ENCODE results near the gene OTUB1. TPM values are rescaled to one million over a fixed set of nuclear protein-coding genes. Genes with fewer than 3 reads are reported as not detected.
"Not testable (repeated sequence)": the region's sequence is repeated elsewhere in the genome, so short reads cannot be mapped to it uniquely, and the experiment has no call there.

OTUB1 gene
- 75.5 TPM for total RNA-seq

GRCh38 chr11:63986156-63986931 is at the start of gene OTUB1:
Gene OTUB1 (plus strand): TSS chr11:63986438. CDS start chr11:63986457, 19 bp downstream.
- peak; percentile 94 for DNase-seq (ENCODE audit: low spot score)

- no peak for DNase-seq (ENCODE audit: low spot score)
Measured at GRCh38 chr11:63937713-63938478, 48.3 kb upstream of the OTUB1 start.

- peak; percentile 92 for DNase-seq (ENCODE audit: low spot score)
Measured at GRCh38 chr11:63938479-63939396, 47.5 kb upstream of the OTUB1 start, which contains the start of gene NAA40. Gene NAA40 (plus strand): TSS chr11:63939002. CDS start chr11:63939097, 95 bp downstream.

- no peak for DNase-seq (ENCODE audit: low spot score)
Measured at GRCh38 chr11:63939397-63939891, 46.8 kb upstream of the OTUB1 start.

- no peak for DNase-seq (ENCODE audit: low spot score)
Measured at GRCh38 chr11:63940786-63941185, 45.5 kb upstream of the OTUB1 start.

- no peak for DNase-seq (ENCODE audit: low spot score)
Measured at GRCh38 chr11:63941901-63942300, 44.3 kb upstream of the OTUB1 start.

GRCh38 chr11:63942803-63943202 is 43.4 kb upstream of the OTUB1 start:
- no peak for DNase-seq (ENCODE audit: low spot score)

- DNase-seq (ENCODE audit: low spot score) = no peak
Measured at GRCh38 chr11:63944987-63945386, 41.3 kb upstream of the OTUB1 start.

- peak; percentile 82 for DNase-seq (ENCODE audit: low spot score)
Measured at GRCh38 chr11:63945477-63946163, 40.6 kb upstream of the OTUB1 start.

GRCh38 chr11:63951779-63952536 is 34.3 kb upstream of the OTUB1 start:
- no peak for DNase-seq (ENCODE audit: low spot score)

GRCh38 chr11:63952570-63952969 is 33.7 kb upstream of the OTUB1 start:
- DNase-seq (ENCODE audit: low spot score) = no peak

- DNase-seq (ENCODE audit: low spot score) = no peak
Measured at GRCh38 chr11:63958008-63958407, 28.2 kb upstream of the OTUB1 start.

GRCh38 chr11:63961608-63962412 is 24.4 kb upstream of the OTUB1 start:
- peak; percentile 70 for DNase-seq (ENCODE audit: low spot score)

GRCh38 chr11:63963895-63964294 is 22.3 kb upstream of the OTUB1 start:
- not testable (repeated sequence) for DNase-seq (ENCODE audit: low spot score)

GRCh38 chr11:63966444-63966843 is 19.8 kb upstream of the OTUB1 start:
- DNase-seq (ENCODE audit: low spot score) = no peak

GRCh38 chr11:63969461-63969860 is 16.8 kb upstream of the OTUB1 start:
- no peak for DNase-seq (ENCODE audit: low spot score)

GRCh38 chr11:63970902-63971301 is 15.3 kb upstream of the OTUB1 start:
- no peak for DNase-seq (ENCODE audit: low spot score)

- not testable (repeated sequence) for DNase-seq (ENCODE audit: low spot score)
Measured at GRCh38 chr11:63973912-63974258, 12.4 kb upstream of the OTUB1 start.
